K562 (cell line): ENCODE results near the gene PRKG1. TPM values are rescaled to one million over a fixed set of nuclear protein-coding genes. Genes with fewer than 3 reads are reported as not detected.

Source experiments
- ATAC-seq: fragments of 200-7000 bp; cut with Tn5 transposase; 3 replicates; pipeline ENCODE4 v1.9.1; 2020; ENCODE audit warnings: moderate library complexity
- BruUV-seq: library from RNA; stranded (reverse); fragments of 400-500 nt; replicated peaks from 2 replicates; lab custom pipeline; 2021; lab: Mats Ljungman, UMichigan
- CTCF ChIA-PET: fragments of 300-600 bp; formaldehyde crosslinking; extraction: SDS; loops from one replicate; lab custom pipeline; 2021; ENCODE audit warnings: low intra/inter-chr PET ratio; lab: Yijun Ruan, JAX
- POLR2A ChIA-PET: fragments of 300-600, 350-650 bp; sonication (Branson Sonifier 250); formaldehyde crosslinking; extraction: SDS; loops from one replicate; lab custom pipeline; 2021; ENCODE audit warnings: antibody characterized with exemption, inconsistent platforms; lab: Yijun Ruan, JAX
- DNase-seq, 4 experiments: peaks; one replicate each; pipeline versions ENCODE4 v3.0.0 to v3.0.0-alpha.2; 2011 to 2018; ENCODE audit warnings: low spot score in 3 of 4, mixed read lengths in 3 of 4; ENCODE audit errors: extremely low read depth in 1 of 4
- FAIRE-seq: peaks from 2 replicates; lab custom pipeline; 2011; peaks lifted over from hg19 to GRCh38; lab: Jason Lieb, UNC
- H2AFZ ChIP-seq: 2 replicates; pipeline ENCODE4 v1.6.0; 2011; ENCODE audit warnings: low read depth, low read length, control low read depth, inconsistent platforms
- H3K27ac ChIP-seq: fragments of 200-600 bp; 3 replicates; pipeline ENCODE4 v1.8.0; 2011; ENCODE audit warnings: low read depth, mild to moderate bottlenecking, control low read depth, inconsistent platforms, low read length, moderate library complexity, mixed read lengths; ENCODE audit errors: extremely low read depth
- H3K27me3 ChIP-seq, 2 experiments: fragments of 300-600 bp in 1 of 2; 2 replicates in 1 of 2; 3 replicates in 1 of 2; pipeline versions ENCODE4 v1.6.0 to v1.8.0; 2011; ENCODE audit warnings: inconsistent platforms in 2 of 2, low read length in 2 of 2, mild to moderate bottlenecking in 1 of 2, mixed read lengths in 1 of 2, moderate library complexity in 1 of 2; ENCODE audit not compliant: control insufficient read depth in 2 of 2, insufficient read depth in 2 of 2
- H3K36me3 ChIP-seq: fragments of 300-600 bp; 3 replicates; pipeline ENCODE4 v1.8.0; 2011; ENCODE audit warnings: mild to moderate bottlenecking, low read length, inconsistent platforms; ENCODE audit not compliant: control insufficient read depth, insufficient read depth
- H3K4me1 ChIP-seq, 2 experiments: fragments of 200-600 bp in 1 of 2; replicated peaks in 1 of 2; 2 replicates in 1 of 2; 3 replicates in 1 of 2; pipeline versions ENCODE4 v1.5.1 to v1.8.0; 2011; ENCODE audit warnings: inconsistent platforms in 2 of 2, low read length in 2 of 2, mild to moderate bottlenecking in 1 of 2, mixed read lengths in 1 of 2, moderate library complexity in 1 of 2; ENCODE audit not compliant: control insufficient read depth in 2 of 2, insufficient read depth in 2 of 2
- H3K4me2 ChIP-seq: 2 replicates; pipeline ENCODE4 v1.6.1; 2011; ENCODE audit warnings: low read length, control low read depth, inconsistent platforms, mixed read lengths; ENCODE audit not compliant: insufficient read depth
- H3K4me3 ChIP-seq: fragments of 200-600 bp; sonication (generic), shearing (Covaris generic); 2 replicates; pipeline ENCODE4 v1.5.1; 2016; ENCODE audit warnings: control low read depth, inconsistent platforms
- H3K79me2 ChIP-seq: fragments of 200-600 bp; 3 replicates; pipeline ENCODE4 v1.8.0; 2011; ENCODE audit warnings: low read length, inconsistent platforms; ENCODE audit not compliant: control insufficient read depth, insufficient read depth
- H3K9ac ChIP-seq, 2 experiments: 2 replicates each; pipeline versions ENCODE4 v1.6.0 to v1.6.1; 2011; ENCODE audit warnings: low read depth in 2 of 2, low read length in 2 of 2, control low read depth in 1 of 2, inconsistent platforms in 1 of 2, mild to moderate bottlenecking in 1 of 2, mixed read lengths in 1 of 2; ENCODE audit not compliant: insufficient read depth in 1 of 2
- H3K9me1 ChIP-seq: one replicate; pipeline ENCODE4 v1.6.0; 2011; ENCODE audit warnings: inconsistent platforms, mild to moderate bottlenecking, low read length, moderate library complexity; ENCODE audit not compliant: control insufficient read depth, insufficient read depth
- H3K9me3 ChIP-seq: replicated peaks from 2 replicates; pipeline ENCODE4 v1.5.1; 2011; ENCODE audit warnings: low read depth, low read length, inconsistent platforms; ENCODE audit not compliant: control insufficient read depth, insufficient read depth
- H4K20me1 ChIP-seq: replicated peaks from 2 replicates; pipeline ENCODE4 v1.6.1; 2011; ENCODE audit warnings: low read length, inconsistent platforms, mixed read lengths; ENCODE audit not compliant: control insufficient read depth, insufficient read depth
- HEY1 ChIP-seq: fragments of 250-450 bp; sonication (Bioruptor Pico); IDR thresholded peaks from 2 replicates; pipeline ENCODE4 v1.5.0; 2020; ENCODE audit warnings: mild to moderate bottlenecking, moderate library complexity, borderline replicate concordance
- HMG20A ChIP-seq: fragments of 450-650 bp; formaldehyde crosslinking; conservative IDR thresholded peaks from 2 replicates; pipeline ENCODE4 v1.4.0; 2020; ENCODE audit warnings: mild to moderate bottlenecking, mixed read lengths
- IRF2 ChIP-seq: sonication (generic); formaldehyde crosslinking; IDR thresholded peaks from 2 replicates; pipeline ENCODE4 v1.8.1; 2022; ENCODE audit warnings: mild to moderate bottlenecking, missing genetic modification reagents
- KDM2B ChIP-seq: fragments of 250-450 bp; sonication (Bioruptor Pico); IDR thresholded peaks from 2 replicates; pipeline ENCODE4 v1.8.0; 2021; ENCODE audit warnings: mild to moderate bottlenecking, moderate library complexity
- KLF16 ChIP-seq: IDR thresholded peaks from 2 replicates; pipeline ENCODE4 v1.6.1; 2016; ENCODE audit warnings: antibody characterized with exemption
- NRF1 ChIP-seq, 2 experiments: fragments of 450-650 bp; IDR thresholded peaks in 1 of 2; conservative IDR thresholded peaks in 1 of 2; 2 replicates each; pipeline ENCODE4 v1.6.1; 2014; ENCODE audit warnings: mild to moderate bottlenecking in 2 of 2
- ZFP30 ChIP-seq: fragments of 250-450 bp; sonication (Bioruptor Pico); IDR thresholded peaks from 2 replicates; pipeline ENCODE4 v1.8.0; 2022; ENCODE audit warnings: moderate library complexity, mild to moderate bottlenecking, inconsistent platforms, borderline replicate concordance
- ZNF584 ChIP-seq: fragments of 200-800 bp; sonication (Bioruptor generic); IDR thresholded peaks from 2 replicates; pipeline ENCODE4 v1.6.1; 2016; ENCODE audit warnings: low read depth, mild to moderate bottlenecking, missing genetic modification characterization, missing compliant biosample characterization
- WGBS: fragments of 100-300 bp; shearing (Covaris generic); methylation state at CpG from one replicate; pipeline ENCODE4 v1.1.6; 2016; ENCODE audit warnings: low coverage, mixed read lengths; ENCODE audit not compliant: insufficient coverage; ENCODE audit errors: missing lambda C conversion rate; 5-methylcytosine and 5-hydroxymethylcytosine counted together
- in situ Hi-C: fragments of 300-500 bp; cut with MboI; formaldehyde crosslinking; loops from 4 replicates; pipeline ENCODE4 v1.15.0; 2018; ENCODE audit warnings: inconsistent platforms, mixed read lengths
- intact Hi-C: fragments of 100-400 bp; cut with micrococcal nuclease; formaldehyde crosslinking; loops from 2 replicates; pipeline ENCODE4 v1.14.2; 2022
- polyA plus RNA-seq, 8 experiments: library from polyadenylated mRNA; depleted of rRNA in 4 of 8; stranded (reverse) in 5 of 8; unstranded in 3 of 8; fragments of >200 nt; fragmentation: Nextera tagmentation in 2 of 8; fragmentation: Illumina TruSeq in 1 of 8; extraction: Ambion mirVana in 2 of 8; extraction: Trizol in 1 of 8; gene quantifications; 2 replicates each; pipeline versions ENCODE4 v1.2.1 to v1.2.3, GENCODE V29; 2011 to 2014; ENCODE audit warnings: inconsistent platforms in 1 of 8, missing spikeins in 1 of 8
- total RNA-seq, 7 experiments: library from RNA; depleted of rRNA in 6 of 7; stranded (reverse); fragments of >200 nt in 6 of 7; fragmentation: Illumina TruSeq in 2 of 7; extraction: Trizol in 2 of 7; gene quantifications; 2 replicates each; pipeline versions ENCODE4 v1.2.1 to v1.2.3, GENCODE V29; 2011 to 2021; ENCODE audit warnings: low replicate concordance in 1 of 7
- TF ChIP-seq, protein P1 (sequence below): sonication (generic); formaldehyde crosslinking; IDR thresholded peaks from 2 replicates; pipeline ENCODE4 v1.8.1; 2023; ENCODE audit warnings: missing genetic modification reagents, mild to moderate bottlenecking, borderline replicate concordance
- TF ChIP-seq, protein P2 (sequence below): sonication (generic); formaldehyde crosslinking; IDR thresholded peaks from 2 replicates; pipeline ENCODE4 v1.8.1; 2023; ENCODE audit warnings: mild to moderate bottlenecking, missing genetic modification reagents, moderate library complexity
- TF ChIP-seq, protein P3 (sequence below): sonication (generic); formaldehyde crosslinking; IDR thresholded peaks from 2 replicates; pipeline ENCODE4 v1.8.0; 2022; ENCODE audit warnings: missing genetic modification reagents, mild to moderate bottlenecking, moderate library complexity, borderline replicate concordance
- TF ChIP-seq, protein P4 (sequence below): fragments of 250-450 bp; sonication (Bioruptor Pico); IDR thresholded peaks from 2 replicates; pipeline ENCODE4 v1.8.0; 2022; ENCODE audit warnings: inconsistent platforms, mild to moderate bottlenecking, moderate library complexity, borderline replicate concordance

Gene PRKG1
- total and polyA plus RNA-seq, 9 of the 15 experiments (the other 6 are each of a cell fraction or from before 2014, with no cell fraction given), result 0.22 TPM; not detected in 8

DNA sequence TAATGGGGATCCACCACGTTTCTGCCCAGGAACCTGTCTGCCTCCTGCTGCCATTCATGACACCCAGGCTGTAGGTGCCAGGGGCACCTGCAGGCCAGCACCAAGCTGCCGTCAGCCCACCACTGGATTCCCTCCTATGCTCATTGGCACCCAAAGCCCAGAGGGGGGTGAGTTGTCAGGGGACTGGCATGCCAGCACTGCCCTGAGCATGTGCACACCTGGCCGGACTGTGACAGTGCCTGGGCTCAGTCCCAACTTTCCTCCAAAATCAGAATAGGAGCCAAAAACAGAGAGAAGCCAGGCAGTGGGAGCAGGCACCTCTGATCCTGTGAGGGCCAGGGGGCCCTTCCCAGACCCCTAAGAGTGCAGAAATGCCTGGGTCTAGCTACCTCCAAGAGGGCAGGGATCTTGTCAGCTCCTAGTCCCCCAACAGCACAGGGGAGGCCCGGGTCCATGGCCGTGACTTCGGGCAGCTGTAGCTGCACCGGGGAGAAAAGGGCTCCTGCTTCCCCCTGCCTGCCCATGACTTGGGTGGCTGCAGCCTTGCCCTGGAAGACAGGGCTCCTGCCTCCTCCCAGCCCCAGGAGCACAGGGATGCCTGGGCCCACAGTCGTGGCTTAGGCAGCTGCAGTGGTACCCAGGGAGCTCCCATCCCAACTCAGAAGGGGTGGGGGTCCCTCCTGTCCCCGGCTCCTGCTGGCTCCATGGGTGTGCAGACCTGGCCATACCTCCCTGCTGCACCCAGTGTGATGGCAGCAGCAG is 990.0 kb downstream of the PRKG1 start:
- BruUV-seq, result no TSS peak
- no peaks in the 10 kb centered on the region for H3K9me3 ChIP-seq
- WGBS, result 0% methylated on average over 9 of the region's 9 CpGs
- H4K20me1 ChIP-seq, result no peaks in the 10 kb centered on the region
- no peak overlapping the region for H3K4me3 ChIP-seq
- no peak for FAIRE-seq
- no peaks in the 10 kb centered on the region for H3K9me1 ChIP-seq
- H3K27ac ChIP-seq, result no peak overlapping the region
- no peaks in the 10 kb centered on the region for H3K79me2 ChIP-seq
- H2AFZ ChIP-seq, result no peak overlapping the region
- CTCF ChIA-PET, result no interaction called here
- ATAC-seq, result no peak
- in situ Hi-C loops (no loop called here), intact Hi-C loops (no loop called here)
- no peaks in the 10 kb centered on the region for H3K4me1 ChIP-seq
- no peak overlapping the region for H3K9ac ChIP-seq
- no peaks in the 10 kb centered on the region for H3K27me3 ChIP-seq
- POLR2A ChIA-PET, result no interaction called here
- no peaks in the 10 kb centered on the region for H3K36me3 ChIP-seq
- H3K4me2 ChIP-seq, result no peak overlapping the region
- DNase-seq, result no peak
- TF ChIP-seq KLF16, result no peak
- TF ChIP-seq KDM2B (CRISPR knock-in tag), result no peak
- TF ChIP-seq, protein P1, sequence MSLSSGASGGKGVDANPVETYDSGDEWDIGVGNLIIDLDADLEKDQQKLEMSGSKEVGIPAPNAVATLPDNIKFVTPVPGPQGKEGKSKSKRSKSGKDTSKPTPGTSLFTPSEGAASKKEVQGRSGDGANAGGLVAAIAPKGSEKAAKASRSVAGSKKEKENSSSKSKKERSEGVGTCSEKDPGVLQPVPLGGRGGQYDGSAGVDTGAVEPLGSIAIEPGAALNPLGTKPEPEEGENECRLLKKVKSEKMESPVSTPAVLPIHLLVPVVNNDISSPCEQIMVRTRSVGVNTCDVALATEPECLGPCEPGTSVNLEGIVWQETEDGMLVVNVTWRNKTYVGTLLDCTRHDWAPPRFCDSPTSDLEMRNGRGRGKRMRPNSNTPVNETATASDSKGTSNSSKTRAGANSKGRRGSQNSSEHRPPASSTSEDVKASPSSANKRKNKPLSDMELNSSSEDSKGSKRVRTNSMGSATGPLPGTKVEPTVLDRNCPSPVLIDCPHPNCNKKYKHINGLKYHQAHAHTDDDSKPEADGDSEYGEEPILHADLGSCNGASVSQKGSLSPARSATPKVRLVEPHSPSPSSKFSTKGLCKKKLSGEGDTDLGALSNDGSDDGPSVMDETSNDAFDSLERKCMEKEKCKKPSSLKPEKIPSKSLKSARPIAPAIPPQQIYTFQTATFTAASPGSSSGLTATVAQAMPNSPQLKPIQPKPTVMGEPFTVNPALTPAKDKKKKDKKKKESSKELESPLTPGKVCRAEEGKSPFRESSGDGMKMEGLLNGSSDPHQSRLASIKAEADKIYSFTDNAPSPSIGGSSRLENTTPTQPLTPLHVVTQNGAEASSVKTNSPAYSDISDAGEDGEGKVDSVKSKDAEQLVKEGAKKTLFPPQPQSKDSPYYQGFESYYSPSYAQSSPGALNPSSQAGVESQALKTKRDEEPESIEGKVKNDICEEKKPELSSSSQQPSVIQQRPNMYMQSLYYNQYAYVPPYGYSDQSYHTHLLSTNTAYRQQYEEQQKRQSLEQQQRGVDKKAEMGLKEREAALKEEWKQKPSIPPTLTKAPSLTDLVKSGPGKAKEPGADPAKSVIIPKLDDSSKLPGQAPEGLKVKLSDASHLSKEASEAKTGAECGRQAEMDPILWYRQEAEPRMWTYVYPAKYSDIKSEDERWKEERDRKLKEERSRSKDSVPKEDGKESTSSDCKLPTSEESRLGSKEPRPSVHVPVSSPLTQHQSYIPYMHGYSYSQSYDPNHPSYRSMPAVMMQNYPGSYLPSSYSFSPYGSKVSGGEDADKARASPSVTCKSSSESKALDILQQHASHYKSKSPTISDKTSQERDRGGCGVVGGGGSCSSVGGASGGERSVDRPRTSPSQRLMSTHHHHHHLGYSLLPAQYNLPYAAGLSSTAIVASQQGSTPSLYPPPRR (CRISPR knock-in tag), result no peak
- TF ChIP-seq, protein P2, sequence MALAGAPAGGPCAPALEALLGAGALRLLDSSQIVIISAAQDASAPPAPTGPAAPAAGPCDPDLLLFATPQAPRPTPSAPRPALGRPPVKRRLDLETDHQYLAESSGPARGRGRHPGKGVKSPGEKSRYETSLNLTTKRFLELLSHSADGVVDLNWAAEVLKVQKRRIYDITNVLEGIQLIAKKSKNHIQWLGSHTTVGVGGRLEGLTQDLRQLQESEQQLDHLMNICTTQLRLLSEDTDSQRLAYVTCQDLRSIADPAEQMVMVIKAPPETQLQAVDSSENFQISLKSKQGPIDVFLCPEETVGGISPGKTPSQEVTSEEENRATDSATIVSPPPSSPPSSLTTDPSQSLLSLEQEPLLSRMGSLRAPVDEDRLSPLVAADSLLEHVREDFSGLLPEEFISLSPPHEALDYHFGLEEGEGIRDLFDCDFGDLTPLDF (CRISPR knock-in tag), result no peak
- TF ChIP-seq ZNF584, result no peak
- no peak for TF ChIP-seq HEY1 (CRISPR knock-in tag)
- TF ChIP-seq, protein P3, sequence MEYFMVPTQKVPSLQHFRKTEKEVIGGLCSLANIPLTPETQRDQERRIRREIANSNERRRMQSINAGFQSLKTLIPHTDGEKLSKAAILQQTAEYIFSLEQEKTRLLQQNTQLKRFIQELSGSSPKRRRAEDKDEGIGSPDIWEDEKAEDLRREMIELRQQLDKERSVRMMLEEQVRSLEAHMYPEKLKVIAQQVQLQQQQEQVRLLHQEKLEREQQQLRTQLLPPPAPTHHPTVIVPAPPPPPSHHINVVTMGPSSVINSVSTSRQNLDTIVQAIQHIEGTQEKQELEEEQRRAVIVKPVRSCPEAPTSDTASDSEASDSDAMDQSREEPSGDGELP (CRISPR knock-in tag), result no peak
- TF ChIP-seq HMG20A (CRISPR knock-in tag), result no peak
- TF ChIP-seq NRF1 (conservative IDR thresholded peaks at IDR 0.05 in 1 of 2, IDR thresholded peaks at IDR 0.05 in 1 of 2), result no peak
- no peak for TF ChIP-seq IRF2 (CRISPR knock-in tag)
- TF ChIP-seq ZFP30 (CRISPR knock-in tag), result no peak
- TF ChIP-seq, protein P4, sequence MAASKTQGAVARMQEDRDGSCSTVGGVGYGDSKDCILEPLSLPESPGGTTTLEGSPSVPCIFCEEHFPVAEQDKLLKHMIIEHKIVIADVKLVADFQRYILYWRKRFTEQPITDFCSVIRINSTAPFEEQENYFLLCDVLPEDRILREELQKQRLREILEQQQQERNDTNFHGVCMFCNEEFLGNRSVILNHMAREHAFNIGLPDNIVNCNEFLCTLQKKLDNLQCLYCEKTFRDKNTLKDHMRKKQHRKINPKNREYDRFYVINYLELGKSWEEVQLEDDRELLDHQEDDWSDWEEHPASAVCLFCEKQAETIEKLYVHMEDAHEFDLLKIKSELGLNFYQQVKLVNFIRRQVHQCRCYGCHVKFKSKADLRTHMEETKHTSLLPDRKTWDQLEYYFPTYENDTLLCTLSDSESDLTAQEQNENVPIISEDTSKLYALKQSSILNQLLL, result no peak
